ENCODE measurements around the gene APP. TPM values are rescaled to one million over a fixed set of nuclear protein-coding genes. Genes with fewer than 3 reads are reported as not detected.
"Not testable (repeated sequence)": the region's sequence is repeated elsewhere in the genome, so short reads cannot be mapped to it uniquely, and the experiment has no call there.

APP gene
- total RNA-seq, 2 donors from 2014 or later, result 20.5 to 46.6 TPM

GRCh38 chr21:26147535-26147934 is 23.0 kb downstream of the APP start:
- no peak for ATAC-seq (replicated peaks)
- peak overlapping the region; percentile 6 for H3K27ac Mint-ChIP-seq
- H3K36me3 Mint-ChIP-seq (ENCODE audit: low read depth), result no peaks in the 10 kb centered on the region
- H3K9me3 Mint-ChIP-seq, result no peaks in the 10 kb centered on the region
- H3K4me1 Mint-ChIP-seq, result peaks cover 11% of the 10 kb centered on the region
- H3K27me3 Mint-ChIP-seq, result no peaks in the 10 kb centered on the region
- H3K4me3 Mint-ChIP-seq, result no peak overlapping the region

GRCh38 chr21:26146681-26147080 is 23.9 kb downstream of the APP start:
- no peaks in the 10 kb centered on the region for H3K9me3 Mint-ChIP-seq
- H3K4me3 Mint-ChIP-seq, result no peak overlapping the region
- no peaks in the 10 kb centered on the region for H3K36me3 Mint-ChIP-seq (ENCODE audit: low read depth)
- H3K4me1 Mint-ChIP-seq, result peaks cover 11% of the 10 kb centered on the region
- H3K27ac Mint-ChIP-seq, result no peak overlapping the region
- no peaks in the 10 kb centered on the region for H3K27me3 Mint-ChIP-seq
- ATAC-seq (replicated peaks), result no peak

DNA sequence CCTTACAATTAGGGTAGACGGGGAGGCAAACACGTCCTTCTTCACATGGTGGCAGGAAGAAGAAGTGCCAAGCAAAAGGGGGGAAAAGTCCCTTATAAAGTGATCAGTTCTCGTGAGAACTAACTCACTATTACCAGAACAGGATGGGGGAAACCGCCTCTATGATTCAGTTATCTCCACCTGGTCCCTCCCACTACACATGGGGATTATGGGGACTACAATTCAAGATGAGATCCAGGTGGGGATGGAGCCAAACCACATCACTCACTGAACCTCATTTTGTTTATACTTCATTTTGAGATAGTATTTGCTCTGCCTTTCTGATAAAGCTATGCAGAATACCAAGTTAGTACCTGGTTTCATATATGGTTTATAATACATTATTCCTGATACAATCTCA is 26.5 kb downstream of the APP start:
- no peak overlapping the region for H3K4me3 Mint-ChIP-seq
- no peaks in the 10 kb centered on the region for H3K36me3 Mint-ChIP-seq (ENCODE audit: low read depth)
- no peaks in the 10 kb centered on the region for H3K9me3 Mint-ChIP-seq
- H3K27ac Mint-ChIP-seq, result no peak overlapping the region
- H3K4me1 Mint-ChIP-seq, result peaks cover 11% of the 10 kb centered on the region
- no peaks in the 10 kb centered on the region for H3K27me3 Mint-ChIP-seq
- ATAC-seq (replicated peaks), result no peak

DNA sequence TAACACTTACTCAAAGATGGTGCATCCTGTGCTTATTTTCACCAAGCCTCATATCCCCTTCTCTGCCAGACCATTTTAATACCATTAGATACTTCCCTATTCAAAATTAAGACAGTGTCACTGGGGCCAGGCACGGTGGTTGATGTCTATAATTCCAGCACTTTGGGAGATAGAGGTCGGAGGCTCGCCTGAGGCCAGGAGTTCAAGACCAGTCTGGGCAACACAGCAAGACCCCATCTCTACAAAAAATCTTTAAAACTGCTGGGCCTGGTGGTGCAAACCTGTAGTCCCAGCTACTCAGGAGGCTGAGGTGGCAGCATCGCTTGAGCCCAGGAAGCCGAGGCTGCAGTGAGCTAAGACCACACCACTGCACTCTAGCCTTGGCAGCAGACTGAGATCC is 28.2 kb downstream of the APP start:
- no peak overlapping the region for H3K27ac Mint-ChIP-seq
- H3K36me3 Mint-ChIP-seq (ENCODE audit: low read depth), result no peaks in the 10 kb centered on the region
- H3K27me3 Mint-ChIP-seq, result no peaks in the 10 kb centered on the region
- no peaks in the 10 kb centered on the region for H3K9me3 Mint-ChIP-seq
- no peak for ATAC-seq (replicated peaks)
- H3K4me3 Mint-ChIP-seq, result no peak overlapping the region
- H3K4me1 Mint-ChIP-seq, result no peaks in the 10 kb centered on the region

DNA sequence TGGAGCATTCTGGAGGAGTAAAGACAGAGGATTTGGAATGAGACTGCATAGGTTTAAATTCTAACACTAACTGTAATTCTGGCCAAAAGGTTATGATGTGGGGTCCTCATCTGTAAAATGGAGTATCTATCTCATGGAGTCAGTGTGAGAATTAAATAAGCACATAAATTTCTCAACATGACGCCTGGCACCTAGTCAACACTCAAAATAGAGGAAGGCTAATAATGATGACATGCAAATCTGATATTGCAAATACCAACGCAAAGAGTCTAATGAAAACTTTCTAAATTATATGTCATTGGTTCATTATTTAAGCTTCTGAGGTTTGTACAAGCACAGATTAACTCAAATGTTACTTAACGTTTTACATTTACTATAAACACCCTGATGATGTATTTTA is 29.6 kb downstream of the APP start:
- no peaks in the 10 kb centered on the region for H3K4me1 Mint-ChIP-seq
- no peak overlapping the region for H3K27ac Mint-ChIP-seq
- ATAC-seq (replicated peaks), result no peak
- H3K9me3 Mint-ChIP-seq, result no peaks in the 10 kb centered on the region
- H3K4me3 Mint-ChIP-seq, result no peak overlapping the region
- no peaks in the 10 kb centered on the region for H3K36me3 Mint-ChIP-seq (ENCODE audit: low read depth)
- no peaks in the 10 kb centered on the region for H3K27me3 Mint-ChIP-seq

GRCh38 chr21:26140164-26140579 is 30.4 kb downstream of the APP start:
- ATAC-seq (replicated peaks), result no peak

DNA sequence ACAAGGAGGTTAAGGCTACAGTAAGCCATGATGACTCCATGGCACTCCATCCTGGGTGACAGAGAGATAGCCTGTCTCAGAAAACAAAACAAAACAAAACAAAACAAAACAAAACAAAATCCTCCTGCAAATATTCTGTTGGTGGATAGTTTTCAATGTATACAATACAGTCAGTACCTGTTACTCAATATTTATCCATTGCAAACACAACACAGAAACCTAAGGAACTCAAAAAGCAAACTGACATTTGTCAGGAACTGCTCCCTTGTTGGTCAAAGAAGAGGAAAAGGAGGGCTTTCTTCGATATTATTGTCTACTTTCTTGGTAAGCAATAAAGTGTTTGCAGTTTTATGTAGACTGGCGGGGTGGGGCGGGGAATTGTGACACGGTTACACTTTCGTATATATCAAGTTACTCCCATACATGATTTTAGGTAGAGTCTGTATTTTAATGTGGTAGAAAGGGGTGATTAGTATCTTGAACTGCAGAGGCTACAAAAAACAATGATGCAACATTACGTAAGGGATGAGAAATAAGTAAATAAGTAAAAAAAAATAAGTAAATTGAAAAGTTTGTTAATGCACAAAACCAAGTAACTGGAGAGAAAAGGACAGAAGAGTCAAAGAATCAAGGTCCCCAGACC is 31.8 kb downstream of the APP start:
- no peak overlapping the region for H3K27ac Mint-ChIP-seq

More at GRCh38 chr21:26140164-26140579, 30.4 kb downstream of the APP start:
- H3K36me3 Mint-ChIP-seq (ENCODE audit: low read depth), result no peaks in the 10 kb centered on the region
- no peaks in the 10 kb centered on the region for H3K27me3 Mint-ChIP-seq
- H3K9me3 Mint-ChIP-seq, result no peaks in the 10 kb centered on the region
- no peak overlapping the region for H3K4me3 Mint-ChIP-seq
- no peak overlapping the region for H3K27ac Mint-ChIP-seq
- H3K4me1 Mint-ChIP-seq, result no peaks in the 10 kb centered on the region

DNA sequence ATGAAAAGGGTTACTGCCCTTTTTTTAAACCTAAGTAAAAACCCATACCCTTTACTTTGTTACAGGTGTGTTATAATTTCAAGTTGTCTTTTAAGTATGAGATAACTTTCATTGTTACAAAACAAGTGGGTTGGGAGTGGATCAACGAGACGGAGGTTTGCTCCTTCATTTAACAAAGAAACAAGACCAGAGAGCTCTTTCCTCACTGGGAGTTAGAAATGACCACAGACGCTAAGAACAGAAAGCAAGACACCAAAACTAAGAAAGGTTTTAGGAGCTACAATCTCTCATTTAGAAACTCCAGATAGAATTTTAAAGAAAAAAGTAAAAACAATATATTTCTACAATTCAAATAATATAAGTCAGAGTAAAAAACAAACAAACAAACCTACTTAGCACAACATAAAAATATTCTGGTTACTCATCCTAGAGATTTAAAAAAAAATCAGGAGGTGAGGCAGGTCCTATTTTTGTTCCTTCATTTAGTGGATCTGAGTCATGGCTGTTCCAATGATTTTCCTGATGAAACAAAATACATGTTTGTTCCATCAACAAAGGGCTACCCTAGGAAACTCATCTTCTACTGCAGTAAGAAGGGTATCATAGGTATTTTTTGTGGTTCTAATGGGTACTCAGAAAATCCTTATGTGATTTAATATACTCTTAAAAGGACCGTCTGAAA is 33.0 kb downstream of the APP start:
- no peaks in the 10 kb centered on the region for H3K4me1 Mint-ChIP-seq
- ATAC-seq (replicated peaks), result no peak
- no peaks in the 10 kb centered on the region for H3K36me3 Mint-ChIP-seq (ENCODE audit: low read depth)
- H3K27ac Mint-ChIP-seq, result no peak overlapping the region
- peak overlapping the region; percentile 35 for H3K4me3 Mint-ChIP-seq
- H3K9me3 Mint-ChIP-seq, result no peaks in the 10 kb centered on the region
- H3K27me3 Mint-ChIP-seq, result no peaks in the 10 kb centered on the region

More for the DNA sequence above, 31.8 kb downstream of the APP start:
- Mint-ChIP-seq H3K4me1 (no peaks in the 10 kb centered on the region), H3K27me3 (no peaks in the 10 kb centered on the region), H3K4me3 (no peak overlapping the region), H3K36me3 (ENCODE audit: low read depth) (no peaks in the 10 kb centered on the region), H3K9me3 (no peaks in the 10 kb centered on the region)
- no peak for ATAC-seq (replicated peaks)

DNA sequence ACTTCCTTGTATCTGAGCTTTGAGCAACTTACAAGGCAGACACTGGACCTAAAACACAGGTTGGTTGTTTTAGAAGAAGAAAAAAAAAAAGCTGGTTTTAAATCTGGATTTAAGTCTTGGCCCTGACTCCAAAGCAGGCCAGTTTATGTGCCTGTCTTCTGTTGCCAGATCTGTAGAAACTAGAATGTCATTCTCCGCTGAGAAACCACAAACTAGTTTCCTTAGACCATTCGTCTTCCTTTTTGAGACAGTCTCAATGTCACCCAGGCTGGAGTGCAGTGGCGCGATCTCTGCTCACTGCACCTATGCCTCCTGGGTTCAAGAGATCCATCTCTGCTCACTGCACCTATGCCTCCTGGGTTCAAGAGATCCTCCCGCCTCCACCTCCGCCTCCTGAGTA is 33.9 kb downstream of the APP start:
- peak overlapping the region; percentile 28 for H3K27ac Mint-ChIP-seq
- H3K4me1 Mint-ChIP-seq, result no peaks in the 10 kb centered on the region
- H3K27me3 Mint-ChIP-seq, result no peaks in the 10 kb centered on the region
- H3K36me3 Mint-ChIP-seq (ENCODE audit: low read depth), result no peaks in the 10 kb centered on the region
- peak overlapping the region; percentile 35 for H3K4me3 Mint-ChIP-seq
- peak; percentile 92 for ATAC-seq (replicated peaks)
- H3K9me3 Mint-ChIP-seq, result no peaks in the 10 kb centered on the region

DNA sequence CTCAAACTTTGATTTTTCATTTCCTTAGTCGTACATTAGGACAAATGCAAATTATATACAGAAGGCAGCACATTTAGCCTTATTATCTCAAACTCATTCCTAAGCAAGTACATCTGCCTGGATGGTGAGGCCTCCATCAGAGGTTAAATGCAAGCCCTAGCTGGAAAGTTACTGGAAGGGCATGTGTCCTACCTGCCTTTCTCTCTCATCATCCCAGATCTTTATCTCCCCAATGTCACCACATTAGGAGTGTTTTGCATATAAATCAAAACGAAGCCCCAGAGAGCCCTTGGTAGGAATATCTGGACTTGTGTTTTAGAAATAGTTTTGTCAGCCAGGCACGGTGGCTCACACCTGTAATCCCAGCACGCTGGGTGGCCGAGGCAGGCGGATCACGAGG is 35.0 kb downstream of the APP start:
- Mint-ChIP-seq H3K36me3 (ENCODE audit: low read depth) (no peaks in the 10 kb centered on the region), H3K27me3 (no peaks in the 10 kb centered on the region), H3K9me3 (no peaks in the 10 kb centered on the region), H3K4me1 (no peaks in the 10 kb centered on the region), H3K4me3 (no peak overlapping the region), H3K27ac (no peak overlapping the region)
- no peak for ATAC-seq (replicated peaks)

DNA sequence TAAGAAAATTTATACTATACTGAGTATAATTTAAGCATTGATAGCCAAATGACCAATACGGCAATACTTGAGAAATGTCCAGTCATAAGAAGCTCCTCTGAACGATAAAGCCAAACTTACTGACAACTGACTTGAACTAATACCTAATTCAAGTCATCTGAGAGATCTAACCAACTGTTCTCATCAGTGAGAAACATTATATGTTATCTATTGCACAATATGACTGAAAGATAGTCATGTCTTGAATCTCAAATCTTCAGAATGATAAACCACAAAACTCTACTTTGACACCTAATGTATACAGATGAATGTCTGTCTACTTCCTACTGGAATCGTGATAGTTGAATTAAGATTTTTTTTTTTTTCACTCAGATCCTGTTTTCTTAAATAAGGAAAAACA is 39.0 kb downstream of the APP start:
- ATAC-seq (replicated peaks), result peak; percentile 39
- H3K4me3 Mint-ChIP-seq, result no peak overlapping the region
- no peak overlapping the region for H3K27ac Mint-ChIP-seq
- H3K36me3 Mint-ChIP-seq (ENCODE audit: low read depth), result peaks cover 5% of the 10 kb centered on the region
- no peaks in the 10 kb centered on the region for H3K9me3 Mint-ChIP-seq
- no peaks in the 10 kb centered on the region for H3K27me3 Mint-ChIP-seq
- no peaks in the 10 kb centered on the region for H3K4me1 Mint-ChIP-seq

GRCh38 chr21:26131053-26131452 is 39.5 kb downstream of the APP start:
- H3K4me1 Mint-ChIP-seq; H3K9me3 Mint-ChIP-seq; H3K27ac Mint-ChIP-seq; ATAC-seq (replicated peaks); H3K36me3 Mint-ChIP-seq (ENCODE audit: low read depth); H3K4me3 Mint-ChIP-seq; H3K27me3 Mint-ChIP-seq: not testable (repeated sequence)

DNA sequence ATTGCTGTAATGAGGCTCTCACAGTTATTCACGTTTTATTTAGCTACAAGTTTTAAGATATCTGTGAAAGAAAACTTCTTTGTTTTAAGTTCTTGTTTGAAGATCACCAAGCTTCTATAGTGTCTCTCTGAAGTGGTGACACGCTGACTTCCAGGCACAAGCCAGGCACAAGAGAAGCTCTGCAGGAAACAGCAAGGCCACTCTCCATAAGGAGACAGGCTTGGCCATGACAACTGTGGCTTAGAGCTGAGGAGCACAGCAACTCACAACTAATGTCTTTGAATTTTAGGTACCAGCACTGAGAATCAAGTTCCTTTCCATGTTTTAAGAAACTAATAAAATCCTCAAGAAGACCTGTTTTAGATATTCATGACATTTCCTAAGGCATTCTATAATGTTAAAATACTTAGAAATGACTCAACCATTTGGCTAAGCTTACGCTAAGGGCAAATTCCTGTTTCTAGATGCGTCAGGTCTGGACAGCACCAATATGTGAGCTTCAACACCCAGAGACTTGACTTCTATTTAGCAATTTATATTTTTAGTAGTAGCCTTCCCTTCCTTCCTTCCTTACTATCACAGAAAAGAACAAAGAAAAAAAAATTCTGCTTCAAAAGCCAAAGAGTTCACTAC is 40.2 kb downstream of the APP start:
- H3K27ac Mint-ChIP-seq, result no peak overlapping the region
- no peaks in the 10 kb centered on the region for H3K4me1 Mint-ChIP-seq
- H3K27me3 Mint-ChIP-seq, result no peaks in the 10 kb centered on the region
- H3K9me3 Mint-ChIP-seq, result no peaks in the 10 kb centered on the region
- H3K4me3 Mint-ChIP-seq, result no peak overlapping the region
- H3K36me3 Mint-ChIP-seq (ENCODE audit: low read depth), result peaks cover 5% of the 10 kb centered on the region
- ATAC-seq (replicated peaks), result no peak

DNA sequence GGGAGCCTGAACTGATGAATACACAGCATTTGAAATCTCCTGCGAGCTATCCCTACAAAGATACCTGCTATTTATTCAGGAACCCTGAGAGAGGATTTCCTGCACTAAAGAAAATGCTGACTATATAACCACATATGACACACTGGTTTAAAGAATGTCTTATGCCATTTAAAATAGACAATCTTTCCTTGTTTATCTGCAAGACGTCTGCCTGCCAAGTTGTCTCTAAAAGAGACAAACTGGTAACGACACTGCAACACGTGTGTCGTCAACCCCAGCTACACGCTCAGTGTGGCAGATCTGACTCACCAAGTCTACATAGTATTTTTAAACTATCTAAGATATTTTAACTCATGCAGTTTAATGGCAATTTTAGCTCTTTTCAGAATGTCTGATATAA is 42.7 kb downstream of the APP start:
- H3K4me3 Mint-ChIP-seq, result no peak overlapping the region
- no peaks in the 10 kb centered on the region for H3K9me3 Mint-ChIP-seq
- ATAC-seq (replicated peaks), result no peak
- H3K4me1 Mint-ChIP-seq, result peaks cover 5% of the 10 kb centered on the region
- H3K36me3 Mint-ChIP-seq (ENCODE audit: low read depth), result peaks cover 5% of the 10 kb centered on the region
- no peaks in the 10 kb centered on the region for H3K27me3 Mint-ChIP-seq
- H3K27ac Mint-ChIP-seq, result no peak overlapping the region

Data from activated T-helper 17 cell treated with anti-CD3 and anti-CD28 coated beads, Interleukin-2, amount 50 U/mL, for 72 hours (primary cell).